ENCODE results near the gene ABL1.

Gene ABL1

DNA sequence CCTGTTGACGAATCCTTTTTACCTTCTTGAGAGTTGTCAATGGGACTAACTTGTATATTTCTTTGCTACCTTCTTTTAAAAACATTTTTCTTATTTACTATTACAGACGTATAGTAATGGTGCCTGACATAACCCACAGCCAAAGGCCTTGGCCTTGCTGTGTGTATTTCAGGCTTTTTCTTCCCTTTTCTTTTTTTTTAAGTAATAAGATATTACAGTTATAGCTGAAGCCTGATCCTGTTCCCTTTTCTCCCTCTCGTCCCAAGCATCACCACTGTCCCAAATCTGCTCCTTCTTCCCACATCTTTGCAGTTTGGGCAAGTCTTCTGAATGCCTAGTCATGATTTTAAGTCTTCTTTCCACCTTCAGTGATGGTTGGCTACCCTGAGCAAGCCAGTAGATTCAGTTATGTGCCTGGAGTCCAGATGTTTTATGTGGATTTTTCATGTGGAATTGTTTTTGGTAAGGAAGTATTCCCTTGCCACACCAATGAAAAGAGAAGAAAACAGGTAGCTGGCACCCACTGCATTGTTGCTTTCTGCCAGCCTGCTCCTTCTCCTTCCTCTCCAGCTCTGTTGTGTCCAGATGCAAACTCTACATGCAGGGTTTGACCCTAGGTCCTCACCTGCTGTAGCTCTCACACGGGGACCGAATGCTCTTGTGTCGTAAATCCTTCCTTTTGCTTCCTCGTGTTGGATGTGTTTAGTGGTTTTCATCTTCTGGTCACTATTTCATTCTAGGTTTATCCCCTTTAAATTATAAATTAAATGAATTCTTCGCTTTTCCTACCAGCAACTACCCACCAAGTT lies 26.5 kb downstream of the ABL1 start:
- ATAC-seq, result no peak
- no peak for TF ChIP-seq TOX (CRISPR knock-in tag; IDR thresholded peaks at IDR 0.05; ENCODE audit: borderline replicate concordance)
- no peak for TF ChIP-seq BACH2 (CRISPR knock-in tag; IDR thresholded peaks at IDR 0.05; ENCODE audit: borderline replicate concordance)
- no peak for TF ChIP-seq ZNF8 (CRISPR knock-in tag; IDR thresholded peaks at IDR 0.05)
- no peak for TF ChIP-seq TCF4 (CRISPR knock-in tag; IDR thresholded peaks at IDR 0.05; ENCODE audit: borderline replicate concordance)
- no peak for TF ChIP-seq ZNF565 (CRISPR knock-in tag; conservative IDR thresholded peaks at IDR 0.05; ENCODE audit: low read depth)
- no peak for TF ChIP-seq PPARA (CRISPR knock-in tag; IDR thresholded peaks at IDR 0.05; ENCODE audit: borderline replicate concordance)
- no peak for TF ChIP-seq ZFP30 (CRISPR knock-in tag; IDR thresholded peaks at IDR 0.05)
- no peak for TF ChIP-seq ISL1 (CRISPR knock-in tag; IDR thresholded peaks at IDR 0.05)
- TF ChIP-seq ESRRG (CRISPR knock-in tag; IDR thresholded peaks at IDR 0.05), result no peak
- TF ChIP-seq ARNTL (CRISPR knock-in tag; IDR thresholded peaks at IDR 0.05; ENCODE audit: borderline replicate concordance, low read depth), result no peak
- TF ChIP-seq, protein P1, sequence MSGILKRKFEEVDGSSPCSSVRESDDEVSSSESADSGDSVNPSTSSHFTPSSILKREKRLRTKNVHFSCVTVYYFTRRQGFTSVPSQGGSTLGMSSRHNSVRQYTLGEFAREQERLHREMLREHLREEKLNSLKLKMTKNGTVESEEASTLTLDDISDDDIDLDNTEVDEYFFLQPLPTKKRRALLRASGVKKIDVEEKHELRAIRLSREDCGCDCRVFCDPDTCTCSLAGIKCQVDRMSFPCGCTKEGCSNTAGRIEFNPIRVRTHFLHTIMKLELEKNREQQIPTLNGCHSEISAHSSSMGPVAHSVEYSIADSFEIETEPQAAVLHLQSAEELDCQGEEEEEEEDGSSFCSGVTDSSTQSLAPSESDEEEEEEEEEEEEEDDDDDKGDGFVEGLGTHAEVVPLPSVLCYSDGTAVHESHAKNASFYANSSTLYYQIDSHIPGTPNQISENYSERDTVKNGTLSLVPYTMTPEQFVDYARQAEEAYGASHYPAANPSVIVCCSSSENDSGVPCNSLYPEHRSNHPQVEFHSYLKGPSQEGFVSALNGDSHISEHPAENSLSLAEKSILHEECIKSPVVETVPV (CRISPR knock-in tag; IDR thresholded peaks at IDR 0.05), result no peak
- TF ChIP-seq RARB (CRISPR knock-in tag; IDR thresholded peaks at IDR 0.05), result no peak
- TF ChIP-seq ZNF70 (CRISPR knock-in tag; IDR thresholded peaks at IDR 0.05), result no peak
- TF ChIP-seq, protein P2, sequence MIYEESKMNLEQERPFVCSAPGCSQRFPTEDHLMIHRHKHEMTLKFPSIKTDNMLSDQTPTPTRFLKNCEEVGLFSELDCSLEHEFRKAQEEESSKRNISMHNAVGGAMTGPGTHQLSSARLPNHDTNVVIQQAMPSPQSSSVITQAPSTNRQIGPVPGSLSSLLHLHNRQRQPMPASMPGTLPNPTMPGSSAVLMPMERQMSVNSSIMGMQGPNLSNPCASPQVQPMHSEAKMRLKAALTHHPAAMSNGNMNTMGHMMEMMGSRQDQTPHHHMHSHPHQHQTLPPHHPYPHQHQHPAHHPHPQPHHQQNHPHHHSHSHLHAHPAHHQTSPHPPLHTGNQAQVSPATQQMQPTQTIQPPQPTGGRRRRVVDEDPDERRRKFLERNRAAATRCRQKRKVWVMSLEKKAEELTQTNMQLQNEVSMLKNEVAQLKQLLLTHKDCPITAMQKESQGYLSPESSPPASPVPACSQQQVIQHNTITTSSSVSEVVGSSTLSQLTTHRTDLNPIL (CRISPR knock-in tag; IDR thresholded peaks at IDR 0.05; ENCODE audit: low read depth), result no peak

DNA sequence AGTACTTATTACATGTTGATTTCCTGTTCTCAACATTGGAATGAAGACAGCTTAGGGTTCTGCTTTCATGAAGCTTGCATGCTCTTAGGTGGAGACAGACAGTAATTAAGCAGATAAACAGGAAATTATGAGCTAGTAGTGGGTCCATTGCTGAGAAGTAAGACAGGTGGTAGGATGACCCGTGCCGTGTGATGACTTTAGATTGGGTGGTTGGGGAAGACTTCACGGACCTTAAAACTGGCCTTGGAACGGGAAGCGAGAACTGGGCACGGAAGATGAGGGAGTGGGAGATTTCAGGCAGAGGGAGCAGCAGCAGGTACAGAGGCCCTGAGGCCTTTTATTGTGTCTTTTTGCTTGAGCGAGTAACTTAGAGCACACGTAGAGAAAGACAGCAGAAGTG lies 27.2 kb downstream of the ABL1 start:
- ATAC-seq, result no peak
- TF ChIP-seq ESRRG (CRISPR knock-in tag; IDR thresholded peaks at IDR 0.05), result no peak
- TF ChIP-seq ZNF8 (CRISPR knock-in tag; IDR thresholded peaks at IDR 0.05), result no peak
- no peak for TF ChIP-seq TCF4 (CRISPR knock-in tag; IDR thresholded peaks at IDR 0.05; ENCODE audit: borderline replicate concordance)
- TF ChIP-seq ZFP3 (CRISPR knock-in tag; IDR thresholded peaks at IDR 0.05), result no peak
- TF ChIP-seq BACH2 (CRISPR knock-in tag; IDR thresholded peaks at IDR 0.05; ENCODE audit: borderline replicate concordance), result no peak
- TF ChIP-seq, protein P3, sequence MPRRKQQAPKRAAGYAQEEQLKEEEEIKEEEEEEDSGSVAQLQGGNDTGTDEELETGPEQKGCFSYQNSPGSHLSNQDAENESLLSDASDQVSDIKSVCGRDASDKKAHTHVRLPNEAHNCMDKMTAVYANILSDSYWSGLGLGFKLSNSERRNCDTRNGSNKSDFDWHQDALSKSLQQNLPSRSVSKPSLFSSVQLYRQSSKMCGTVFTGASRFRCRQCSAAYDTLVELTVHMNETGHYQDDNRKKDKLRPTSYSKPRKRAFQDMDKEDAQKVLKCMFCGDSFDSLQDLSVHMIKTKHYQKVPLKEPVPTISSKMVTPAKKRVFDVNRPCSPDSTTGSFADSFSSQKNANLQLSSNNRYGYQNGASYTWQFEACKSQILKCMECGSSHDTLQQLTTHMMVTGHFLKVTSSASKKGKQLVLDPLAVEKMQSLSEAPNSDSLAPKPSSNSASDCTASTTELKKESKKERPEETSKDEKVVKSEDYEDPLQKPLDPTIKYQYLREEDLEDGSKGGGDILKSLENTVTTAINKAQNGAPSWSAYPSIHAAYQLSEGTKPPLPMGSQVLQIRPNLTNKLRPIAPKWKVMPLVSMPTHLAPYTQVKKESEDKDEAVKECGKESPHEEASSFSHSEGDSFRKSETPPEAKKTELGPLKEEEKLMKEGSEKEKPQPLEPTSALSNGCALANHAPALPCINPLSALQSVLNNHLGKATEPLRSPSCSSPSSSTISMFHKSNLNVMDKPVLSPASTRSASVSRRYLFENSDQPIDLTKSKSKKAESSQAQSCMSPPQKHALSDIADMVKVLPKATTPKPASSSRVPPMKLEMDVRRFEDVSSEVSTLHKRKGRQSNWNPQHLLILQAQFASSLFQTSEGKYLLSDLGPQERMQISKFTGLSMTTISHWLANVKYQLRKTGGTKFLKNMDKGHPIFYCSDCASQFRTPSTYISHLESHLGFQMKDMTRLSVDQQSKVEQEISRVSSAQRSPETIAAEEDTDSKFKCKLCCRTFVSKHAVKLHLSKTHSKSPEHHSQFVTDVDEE (CRISPR knock-in tag; IDR thresholded peaks at IDR 0.05), result no peak
- no peak for TF ChIP-seq ZC3H10 (CRISPR knock-in tag; IDR thresholded peaks at IDR 0.05)
- TF ChIP-seq ZNF70 (CRISPR knock-in tag; IDR thresholded peaks at IDR 0.05), result no peak
- TF ChIP-seq ARNTL (CRISPR knock-in tag; IDR thresholded peaks at IDR 0.05; ENCODE audit: borderline replicate concordance, low read depth), result no peak
- no peak for TF ChIP-seq ISL1 (CRISPR knock-in tag; IDR thresholded peaks at IDR 0.05)
- TF ChIP-seq, protein P4, sequence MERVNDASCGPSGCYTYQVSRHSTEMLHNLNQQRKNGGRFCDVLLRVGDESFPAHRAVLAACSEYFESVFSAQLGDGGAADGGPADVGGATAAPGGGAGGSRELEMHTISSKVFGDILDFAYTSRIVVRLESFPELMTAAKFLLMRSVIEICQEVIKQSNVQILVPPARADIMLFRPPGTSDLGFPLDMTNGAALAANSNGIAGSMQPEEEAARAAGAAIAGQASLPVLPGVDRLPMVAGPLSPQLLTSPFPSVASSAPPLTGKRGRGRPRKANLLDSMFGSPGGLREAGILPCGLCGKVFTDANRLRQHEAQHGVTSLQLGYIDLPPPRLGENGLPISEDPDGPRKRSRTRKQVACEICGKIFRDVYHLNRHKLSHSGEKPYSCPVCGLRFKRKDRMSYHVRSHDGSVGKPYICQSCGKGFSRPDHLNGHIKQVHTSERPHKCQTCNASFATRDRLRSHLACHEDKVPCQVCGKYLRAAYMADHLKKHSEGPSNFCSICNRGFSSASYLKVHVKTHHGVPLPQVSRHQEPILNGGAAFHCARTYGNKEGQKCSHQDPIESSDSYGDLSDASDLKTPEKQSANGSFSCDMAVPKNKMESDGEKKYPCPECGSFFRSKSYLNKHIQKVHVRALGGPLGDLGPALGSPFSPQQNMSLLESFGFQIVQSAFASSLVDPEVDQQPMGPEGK (CRISPR knock-in tag; IDR thresholded peaks at IDR 0.05; ENCODE audit: borderline replicate concordance), result no peak
- TF ChIP-seq, protein P5, sequence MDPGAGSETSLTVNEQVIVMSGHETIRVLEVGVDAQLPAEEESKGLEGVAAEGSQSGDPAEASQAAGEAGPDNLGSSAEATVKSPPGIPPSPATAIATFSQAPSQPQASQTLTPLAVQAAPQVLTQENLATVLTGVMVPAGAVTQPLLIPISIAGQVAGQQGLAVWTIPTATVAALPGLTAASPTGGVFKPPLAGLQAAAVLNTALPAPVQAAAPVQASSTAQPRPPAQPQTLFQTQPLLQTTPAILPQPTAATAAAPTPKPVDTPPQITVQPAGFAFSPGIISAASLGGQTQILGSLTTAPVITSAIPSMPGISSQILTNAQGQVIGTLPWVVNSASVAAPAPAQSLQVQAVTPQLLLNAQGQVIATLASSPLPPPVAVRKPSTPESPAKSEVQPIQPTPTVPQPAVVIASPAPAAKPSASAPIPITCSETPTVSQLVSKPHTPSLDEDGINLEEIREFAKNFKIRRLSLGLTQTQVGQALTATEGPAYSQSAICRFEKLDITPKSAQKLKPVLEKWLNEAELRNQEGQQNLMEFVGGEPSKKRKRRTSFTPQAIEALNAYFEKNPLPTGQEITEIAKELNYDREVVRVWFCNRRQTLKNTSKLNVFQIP (CRISPR knock-in tag; IDR thresholded peaks at IDR 0.05; ENCODE audit: borderline replicate concordance, low read depth), result no peak
- no peak for TF ChIP-seq GLIS3 (CRISPR knock-in tag; IDR thresholded peaks at IDR 0.05)
- TF ChIP-seq SNAI2 (CRISPR knock-in tag; IDR thresholded peaks at IDR 0.05), result no peak
- TF ChIP-seq CSDC2 (CRISPR knock-in tag; IDR thresholded peaks at IDR 0.05), result no peak
